Raji (cell line): ENCODE data around the gene CDC45.

Experiments used
- POLR2A ChIP-seq: IDR thresholded peaks from 2 replicates; pipeline ENCODE4 v1.6.1; 2011; ENCODE audit warnings: low read depth, low read length, control low read depth; ENCODE audit not compliant: insufficient read depth

The CDC45 gene

DNA sequence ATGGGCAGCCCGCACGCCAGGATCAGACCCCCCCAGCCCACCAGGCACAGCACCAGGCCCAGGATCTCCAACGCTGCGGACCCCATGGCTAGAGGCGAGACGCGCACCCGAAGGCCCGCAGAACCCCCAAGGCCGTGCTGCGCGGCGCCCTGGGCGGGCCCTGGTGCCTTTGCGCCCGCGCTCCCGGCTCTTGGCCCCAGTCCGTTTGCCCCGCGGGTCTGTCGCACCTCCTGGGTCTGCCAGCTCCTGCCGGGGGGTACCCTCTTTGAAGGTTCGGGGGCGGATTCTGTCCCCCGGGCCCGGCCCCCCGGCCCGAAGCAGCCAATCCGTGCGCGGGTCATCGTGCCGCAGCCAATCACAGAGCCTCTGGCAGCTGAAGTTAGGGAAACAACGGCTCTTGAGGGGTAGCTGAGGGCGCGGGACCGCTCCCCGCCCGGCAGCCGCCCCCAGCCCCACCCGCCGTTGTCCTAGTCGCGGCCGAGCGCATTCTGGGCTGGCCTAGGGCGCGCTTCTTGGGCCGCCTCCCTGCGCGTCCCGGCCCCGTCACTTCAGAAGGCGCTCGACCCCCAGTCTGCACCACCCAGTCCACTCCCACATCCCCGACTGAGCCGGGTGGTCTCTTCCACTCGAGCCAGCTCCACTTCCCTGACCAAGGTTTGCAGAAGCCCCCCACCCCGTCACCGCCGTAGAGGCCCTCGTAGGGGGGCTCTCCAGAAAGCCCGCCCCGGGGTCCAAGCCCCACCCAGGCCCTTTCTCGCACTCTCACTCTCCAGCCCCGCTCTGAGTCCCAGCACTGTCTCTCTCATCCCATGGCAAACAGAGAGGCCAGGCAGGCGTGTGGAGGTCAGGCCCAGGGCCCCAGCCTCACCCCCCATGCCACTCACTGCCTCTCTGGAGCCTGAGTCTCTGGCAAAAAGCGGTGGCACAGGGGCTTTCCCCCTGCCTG lies 44.7 kb downstream of the CDC45 start, which contains the start of gene CLDN5:
Gene CLDN5, minus strand, starts transcription at position 241 of the 946 bp plus-strand sequence. Its CDS starts 155 bp downstream, at position 86.
- no peak for TF ChIP-seq POLR2A

DNA sequence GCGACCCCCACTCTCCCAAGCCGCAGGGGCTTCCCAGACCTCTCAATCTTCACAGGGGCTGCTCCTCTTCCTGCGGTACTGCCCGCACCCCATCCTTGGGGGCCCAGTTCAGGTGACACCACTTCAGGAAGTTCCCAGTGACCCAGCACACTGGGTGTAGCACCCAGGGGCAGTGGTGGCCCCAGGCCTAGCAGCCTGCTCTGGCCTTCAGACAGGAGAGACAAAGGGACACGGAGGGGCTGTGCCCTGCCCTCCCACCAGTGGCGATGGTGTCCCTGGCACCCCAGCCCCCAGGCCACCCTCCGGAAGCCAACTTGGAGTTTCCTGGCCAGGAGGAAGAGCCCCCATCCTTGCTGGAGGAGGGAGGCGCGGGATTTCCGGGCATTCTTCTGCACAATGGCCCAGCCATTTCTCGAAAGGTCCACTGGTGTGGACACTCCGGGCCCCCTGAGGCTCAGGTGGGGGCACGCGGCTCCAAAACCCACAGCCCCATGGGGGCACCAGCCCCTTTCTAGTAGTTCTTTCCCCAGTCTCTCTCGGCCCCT lies 45.5 kb downstream of the CDC45 start:
- no peak for TF ChIP-seq POLR2A

- TF ChIP-seq POLR2A, result no peak
These were observed 45.9 kb downstream of the CDC45 start for GRCh38 chr22:19525666-19526065.

GRCh38 chr22:19526076-19526701 lies 46.5 kb downstream of the CDC45 start:
- TF ChIP-seq POLR2A, result no peak

GRCh38 chr22:19526702-19527111 lies 47.0 kb downstream of the CDC45 start:
- TF ChIP-seq POLR2A, result no peak

GRCh38 chr22:19527321-19527721 lies 47.6 kb downstream of the CDC45 start:
- no peak for TF ChIP-seq POLR2A

GRCh38 chr22:19527861-19528417 lies 48.2 kb downstream of the CDC45 start:
- TF ChIP-seq POLR2A, result no peak

- TF ChIP-seq POLR2A, result no peak
These were observed 50.1 kb downstream of the CDC45 start for GRCh38 chr22:19529811-19530210.

DNA sequence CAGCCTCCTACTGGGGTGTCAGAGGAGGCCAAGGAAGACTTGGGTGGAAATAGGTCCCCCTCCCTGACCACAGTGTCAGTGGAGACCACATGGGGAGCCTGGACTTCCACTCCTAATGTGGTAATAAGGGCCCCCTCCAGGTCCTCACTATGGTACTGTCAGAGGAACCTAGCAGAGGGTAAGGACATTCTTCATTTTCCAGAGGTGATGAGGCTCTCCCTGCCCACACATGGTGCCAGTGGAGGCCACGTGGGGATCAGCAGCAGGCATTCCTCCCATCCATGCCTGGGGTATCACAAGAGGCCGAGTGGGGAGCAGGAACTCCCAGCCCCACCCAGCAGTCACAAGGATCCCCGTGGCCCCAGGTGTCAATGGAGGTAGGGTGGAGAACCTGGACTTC lies 51.0 kb downstream of the CDC45 start:
- no peak for TF ChIP-seq POLR2A

- no peak for TF ChIP-seq POLR2A
These were observed 53.4 kb downstream of the CDC45 start for GRCh38 chr22:19533049-19533626.

DNA sequence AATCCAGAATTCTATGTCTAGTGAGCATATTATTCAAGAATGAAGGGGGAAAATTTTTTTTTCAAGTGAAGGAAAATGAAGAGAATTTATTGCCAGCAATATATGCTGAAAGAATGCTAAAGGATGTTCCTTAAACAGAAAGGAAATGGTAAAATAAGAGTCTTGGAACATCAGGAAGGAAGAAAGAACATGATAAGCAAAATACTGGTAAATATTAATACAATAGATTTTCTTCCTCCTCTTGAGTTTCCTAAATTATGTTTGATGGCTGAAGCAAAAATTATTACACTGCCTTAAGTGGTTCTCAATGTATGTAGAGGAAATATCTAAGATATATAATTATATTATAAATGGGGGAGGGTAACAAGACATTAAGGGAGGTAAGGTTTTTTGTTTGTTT lies 54.1 kb downstream of the CDC45 start:
- no peak for TF ChIP-seq POLR2A

DNA sequence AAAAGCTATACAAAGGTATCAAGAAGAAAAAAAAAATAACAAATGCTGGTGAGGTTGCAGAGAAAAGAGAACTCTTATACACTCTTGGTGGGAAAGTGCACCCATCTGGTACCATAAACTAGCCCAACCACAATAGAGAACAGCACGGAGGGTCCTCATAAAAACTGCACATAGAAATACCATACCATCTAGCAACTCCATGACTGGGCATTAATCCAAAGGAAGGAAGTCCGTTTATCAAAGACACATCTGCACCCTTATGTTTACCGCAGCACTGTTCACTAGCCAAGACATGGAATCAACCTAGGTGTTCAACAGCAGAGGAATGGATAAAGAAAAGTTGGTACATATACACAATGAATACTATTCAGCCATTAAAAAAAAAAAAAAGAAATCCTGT lies 55.3 kb downstream of the CDC45 start:
- no peak for TF ChIP-seq POLR2A

GRCh38 chr22:19536564-19536963 lies 56.8 kb downstream of the CDC45 start:
- no peak for TF ChIP-seq POLR2A

DNA sequence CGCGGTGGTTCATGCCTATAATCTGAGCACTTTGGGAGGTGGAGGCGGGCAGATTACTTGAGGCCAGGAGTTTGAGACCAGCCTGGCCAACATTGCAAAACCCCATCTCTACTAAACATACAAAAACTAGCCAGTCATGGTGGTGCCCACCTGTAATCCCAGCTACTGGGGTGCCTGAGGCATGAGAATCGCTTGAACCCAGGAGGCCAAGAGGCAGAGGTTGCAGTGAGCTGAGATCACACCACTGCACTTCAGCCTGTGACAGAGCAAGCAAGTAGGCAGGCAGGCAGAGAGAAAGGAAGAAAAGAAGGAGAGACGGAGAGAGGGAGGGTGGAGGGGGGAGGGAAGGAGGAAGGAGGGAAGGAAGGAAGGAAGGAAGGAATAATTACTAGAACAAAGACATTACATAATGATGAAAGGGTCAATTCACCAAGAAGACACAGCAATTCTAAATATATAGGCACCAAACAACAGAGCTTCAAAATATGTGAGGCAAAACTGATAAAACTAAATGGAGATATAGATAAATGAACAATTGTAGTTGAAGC lies 58.3 kb downstream of the CDC45 start:
- TF ChIP-seq POLR2A, result no peak

- TF ChIP-seq POLR2A, result no peak
These were observed 60.7 kb downstream of the CDC45 start for GRCh38 chr22:19540394-19540793.
